ENCODE results near the gene BAX.

- TF ChIP-seq EZH2 (IDR thresholded peaks at IDR 0.05; ENCODE audit: borderline replicate concordance, insufficient read depth, low read depth, low read length, poor library complexity, severe bottlenecking), result no peak
- no peak for TF ChIP-seq CTCF (IDR thresholded peaks at IDR 0.05)
Measured at GRCh38 chr19:48913114-48913889, 41.4 kb upstream of the BAX start.
